Prostate gland (tissue), 2 donors: ENCODE data around the gene CDK4. TPM values are rescaled to one million over a fixed set of nuclear protein-coding genes. Genes with fewer than 3 reads are reported as not detected.
A peak's percentile ranks its signal among the peaks of the same experiment; 100 is the strongest.

ENCODE experiments used
- DNase-seq: peaks from one replicate; pipeline ENCODE4 v3.0.0-alpha.2; 2019; ENCODE audit warnings: low spot score
- H3K27ac ChIP-seq, 2 donors: fragments of 200-600 bp; sonication (generic); 2 replicates each; pipeline ENCODE4 v1.5.1; 2017 to 2019
- H3K27me3 ChIP-seq: fragments of 200-600 bp; sonication (generic); replicated peaks from 2 replicates; pipeline ENCODE4 v1.5.1; 2019; ENCODE audit not compliant: insufficient read depth
- H3K36me3 ChIP-seq, 2 donors: fragments of 200-600 bp; sonication (generic); 1 replicate in 1 of 2; 2 replicates in 1 of 2; pipeline versions ENCODE4 v1.5.1 to v1.8.1; 2017 to 2019
- H3K4me1 ChIP-seq: fragments of 200-600 bp; sonication (generic); replicated peaks from 2 replicates; pipeline ENCODE4 v1.5.1; 2019
- H3K4me3 ChIP-seq, 2 donors: fragments of 200-600 bp; sonication (generic); 2 replicates each; pipeline ENCODE4 v1.5.1; 2017 to 2019
- H3K9me3 ChIP-seq: fragments of 200-600 bp; sonication (generic); 2 replicates; pipeline ENCODE4 v1.5.1; 2017
- POLR2A ChIP-seq: fragments of 450-650 bp; IDR thresholded peaks from one replicate; pipeline ENCODE4 v1.6.1; 2016; ENCODE audit warnings: antibody characterized with exemption, mild to moderate bottlenecking
- POLR2AphosphoS5 ChIP-seq: sonication (generic); formaldehyde crosslinking; IDR thresholded peaks from one replicate; pipeline ENCODE4 v1.6.1; 2017; ENCODE audit warnings: antibody characterized with exemption
- WGBS: methylation state at CpG from one replicate; pipeline ENCODE4 v1.1.5; 2018; 5-methylcytosine and 5-hydroxymethylcytosine counted together
- intact Hi-C: fragments of 100-400 bp; cut with DNase I; formaldehyde crosslinking; loops from one replicate; pipeline ENCODE4 v1.14.2; 2022
- total RNA-seq, 2 donors: library from RNA; depleted of rRNA; stranded (reverse); fragments of >200 nt; gene quantifications; one replicate each; pipeline ENCODE4 v1.1.0, GENCODE V29; 2016
- TF ChIP-seq, protein P1 (sequence below), 4 experiments: fragments of 200-600 bp in 2 of 4; fragments of 450-650 bp in 2 of 4; sonication (generic) in 2 of 4; IDR thresholded peaks; 1 replicate in 3 of 4; 2 replicates in 1 of 4; pipeline ENCODE4 v1.5.1; 2016 to 2019; ENCODE audit warnings: antibody characterized with exemption in 4 of 4, mild to moderate bottlenecking in 2 of 4, moderate library complexity in 2 of 4

Gene CDK4
- total RNA-seq, 2 donors from 2014 or later = 97.5 to 103 TPM

DNA sequence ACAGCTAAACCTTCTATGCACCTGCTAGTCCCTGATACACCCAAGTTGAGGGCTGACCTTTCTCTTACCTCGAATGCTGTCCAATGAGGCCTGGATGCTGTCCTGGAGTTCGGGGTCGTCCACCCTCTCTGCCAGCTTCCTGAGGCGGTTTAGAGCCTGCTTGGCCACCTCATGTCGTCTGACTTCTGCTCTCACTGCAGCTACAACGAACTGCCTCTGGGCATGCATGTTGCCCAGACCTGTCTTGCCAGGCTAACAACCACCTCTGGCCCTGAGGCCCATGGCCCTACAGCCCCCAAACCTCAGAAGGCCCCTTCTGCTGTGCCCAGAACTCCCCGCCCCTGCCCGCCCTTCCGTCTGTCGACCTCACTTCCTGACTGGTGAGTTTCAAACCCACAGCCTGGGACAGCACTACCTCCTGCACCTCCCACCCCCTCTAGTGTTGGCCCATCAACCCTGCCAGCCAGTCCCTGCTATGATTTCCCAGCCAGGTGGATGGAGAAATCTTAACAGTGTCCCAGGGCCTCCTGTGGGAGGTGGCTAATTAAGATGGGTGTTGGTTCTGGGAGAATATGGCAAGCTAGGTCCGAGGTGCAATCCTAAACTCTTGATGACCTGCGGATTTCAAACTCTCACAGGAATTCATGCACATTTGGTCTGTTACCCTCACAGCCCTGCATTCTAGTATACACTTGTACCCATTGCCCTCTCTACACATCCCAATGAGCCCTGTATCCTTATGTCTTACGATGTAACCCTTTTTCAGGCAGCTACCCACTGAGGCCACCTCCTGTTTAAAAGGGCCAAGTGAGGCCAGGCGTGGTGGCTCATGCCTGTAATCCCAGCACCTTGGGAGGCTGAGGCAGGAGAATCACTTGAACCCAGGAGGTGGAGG lies 10.0 kb downstream of the CDK4 start:
- peaks cover 8% of the 10 kb centered on the region for H3K27me3 ChIP-seq
- intact Hi-C loops = no loop called here
- TF ChIP-seq, protein P1, sequence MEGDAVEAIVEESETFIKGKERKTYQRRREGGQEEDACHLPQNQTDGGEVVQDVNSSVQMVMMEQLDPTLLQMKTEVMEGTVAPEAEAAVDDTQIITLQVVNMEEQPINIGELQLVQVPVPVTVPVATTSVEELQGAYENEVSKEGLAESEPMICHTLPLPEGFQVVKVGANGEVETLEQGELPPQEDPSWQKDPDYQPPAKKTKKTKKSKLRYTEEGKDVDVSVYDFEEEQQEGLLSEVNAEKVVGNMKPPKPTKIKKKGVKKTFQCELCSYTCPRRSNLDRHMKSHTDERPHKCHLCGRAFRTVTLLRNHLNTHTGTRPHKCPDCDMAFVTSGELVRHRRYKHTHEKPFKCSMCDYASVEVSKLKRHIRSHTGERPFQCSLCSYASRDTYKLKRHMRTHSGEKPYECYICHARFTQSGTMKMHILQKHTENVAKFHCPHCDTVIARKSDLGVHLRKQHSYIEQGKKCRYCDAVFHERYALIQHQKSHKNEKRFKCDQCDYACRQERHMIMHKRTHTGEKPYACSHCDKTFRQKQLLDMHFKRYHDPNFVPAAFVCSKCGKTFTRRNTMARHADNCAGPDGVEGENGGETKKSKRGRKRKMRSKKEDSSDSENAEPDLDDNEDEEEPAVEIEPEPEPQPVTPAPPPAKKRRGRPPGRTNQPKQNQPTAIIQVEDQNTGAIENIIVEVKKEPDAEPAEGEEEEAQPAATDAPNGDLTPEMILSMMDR (IDR thresholded peaks at IDR 0.05) = peak in 1 of 4 experiments; percentile 8
- TF ChIP-seq POLR2A = no peak
- 38% methylated on average over 14 of the region's 14 CpGs for WGBS
- H3K4me3 ChIP-seq = no peak overlapping the region
- H3K27ac ChIP-seq = no peak overlapping the region
- no peaks in the 10 kb centered on the region for H3K36me3 ChIP-seq
- H3K4me1 ChIP-seq = peaks cover 13% of the 10 kb centered on the region
- DNase-seq = no peak
- no peaks in the 10 kb centered on the region for H3K9me3 ChIP-seq

DNA sequence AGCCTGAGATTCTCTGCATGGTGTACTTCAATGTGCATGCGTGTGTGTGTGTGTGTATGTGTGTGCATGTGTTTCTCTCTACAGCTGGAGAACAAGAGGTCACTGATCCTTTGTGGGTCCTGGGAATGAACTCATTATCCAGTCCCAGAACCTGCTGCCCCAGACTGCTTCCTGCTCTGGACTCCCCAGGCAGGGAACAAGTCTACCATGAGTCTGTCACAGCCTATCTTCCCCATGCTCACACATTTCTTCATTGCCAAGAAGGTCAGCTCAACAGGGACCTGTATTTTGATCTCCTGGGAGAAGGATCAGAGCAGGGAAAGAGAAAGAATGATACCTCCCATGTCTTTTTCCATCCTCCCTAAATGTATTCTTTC lies 10.7 kb downstream of the CDK4 start:
- Histone ChIP-seq H3K27me3 (peaks cover 12% of the 10 kb centered on the region), H3K27ac (no peak overlapping the region), H3K36me3 (no peaks in the 10 kb centered on the region), H3K4me1 (peaks cover 15% of the 10 kb centered on the region), H3K4me3 (no peak overlapping the region), H3K9me3 (no peaks in the 10 kb centered on the region)
- no peak for TF ChIP-seq POLR2AphosphoS5
- TF ChIP-seq, protein P1 (IDR thresholded peaks at IDR 0.05) = no peak
- no peak for TF ChIP-seq POLR2A
- intact Hi-C loops = no loop called here
- WGBS = 85% methylated on average over 1 of the region's 1 CpG
- no peak for DNase-seq

GRCh38 chr12:57740656-57741412 lies 11.3 kb downstream of the CDK4 start:
- no peak for DNase-seq
- no peaks in the 10 kb centered on the region for H3K36me3 ChIP-seq
- 56% methylated on average over 5 of the region's 5 CpGs for WGBS
- no peak overlapping the region for H3K27ac ChIP-seq
- TF ChIP-seq POLR2AphosphoS5 (no peak), POLR2A (no peak)
- TF ChIP-seq, protein P1 (IDR thresholded peaks at IDR 0.05) = no peak
- H3K4me3 ChIP-seq = no peak overlapping the region
- peaks cover 12% of the 10 kb centered on the region for H3K27me3 ChIP-seq
- intact Hi-C loops = no loop called here
- H3K9me3 ChIP-seq = no peaks in the 10 kb centered on the region
- H3K4me1 ChIP-seq = peaks cover 21% of the 10 kb centered on the region

DNA sequence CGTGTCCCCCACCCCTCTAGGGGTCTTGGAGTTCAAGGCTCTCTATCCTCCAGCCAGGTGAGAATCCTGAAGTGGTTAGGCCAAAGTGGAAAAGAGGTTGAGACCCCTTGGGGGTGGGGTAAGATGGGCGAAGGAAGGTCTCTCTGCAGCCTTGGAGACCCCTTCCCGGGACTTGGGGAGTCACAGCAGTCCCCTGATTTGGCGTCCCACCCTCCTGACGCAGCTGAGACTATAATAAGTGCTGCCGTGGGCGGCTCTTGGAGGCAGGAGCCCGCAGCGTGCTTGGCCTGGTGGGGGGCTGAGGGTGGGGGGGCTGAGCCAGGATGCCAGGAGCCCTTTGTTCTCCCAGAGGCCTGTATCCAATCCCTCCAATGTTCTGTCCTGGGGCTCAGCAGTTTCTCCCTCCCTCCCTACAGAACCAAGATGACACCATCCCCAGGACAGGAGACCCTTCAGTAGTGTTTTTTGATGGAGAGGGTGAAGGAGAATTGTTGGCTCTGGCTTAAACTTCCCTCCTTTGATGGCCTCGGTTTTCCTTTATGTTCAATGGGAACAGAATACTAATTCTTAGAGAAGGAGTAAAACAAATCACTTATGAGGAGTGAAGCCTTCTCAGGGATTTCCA lies 12.1 kb downstream of the CDK4 start:
- 40% methylated on average over 10 of the region's 10 CpGs for WGBS
- no peak for TF ChIP-seq POLR2A
- no peak for TF ChIP-seq POLR2AphosphoS5
- TF ChIP-seq, protein P1 (IDR thresholded peaks at IDR 0.05) = no peak
- Histone ChIP-seq H3K27ac (no peak overlapping the region), H3K36me3 (no peaks in the 10 kb centered on the region), H3K4me3 (no peak overlapping the region), H3K9me3 (no peaks in the 10 kb centered on the region), H3K4me1 (peaks cover 22% of the 10 kb centered on the region), H3K27me3 (peaks cover 12% of the 10 kb centered on the region)
- intact Hi-C loops = no loop called here
- DNase-seq = no peak
